Kidney (tissue), 14 donors: ENCODE data around the gene PPIB. TPM values are rescaled to one million over a fixed set of nuclear protein-coding genes. Genes with fewer than 3 reads are reported as not detected.

Experiments
- DNase-seq, 5 donors: peaks; one replicate each; pipeline ENCODE4 v3.0.0-alpha.2; 2013 to 2020
- FAIRE-seq: peaks from 2 replicates; lab custom pipeline; 2012; peaks lifted over from hg19 to GRCh38; lab: Jason Lieb, UNC
- H3K27ac ChIP-seq, 2 donors: one replicate each; pipeline ENCODE4 v1.7.0; 2013; ENCODE audit warnings: low read depth in 2 of 2, low read length in 2 of 2, inconsistent platforms in 1 of 2
- H3K27me3 ChIP-seq: one replicate; pipeline ENCODE4 v1.7.1; 2013; ENCODE audit warnings: low read length, inconsistent platforms; ENCODE audit not compliant: control insufficient read depth, insufficient read depth
- H3K36me3 ChIP-seq, 3 donors: one replicate each; pipeline versions ENCODE4 v1.7.0 to v1.7.1; 2013; ENCODE audit warnings: low read length in 3 of 3, control low read depth in 1 of 3, inconsistent platforms in 1 of 3; ENCODE audit not compliant: insufficient read depth in 3 of 3, control insufficient read depth in 2 of 3
- H3K4me1 ChIP-seq, 3 donors: one replicate each; pipeline versions ENCODE4 v1.7.0 to v1.7.1; 2013; ENCODE audit warnings: low read length in 3 of 3, inconsistent platforms in 1 of 3, low read depth in 1 of 3; ENCODE audit not compliant: control insufficient read depth in 2 of 3, insufficient read depth in 2 of 3
- H3K4me3 ChIP-seq, 3 donors: one replicate each; pipeline versions ENCODE4 v1.7.0 to v1.8.1; 2013; ENCODE audit warnings: low read length in 3 of 3, control low read depth in 1 of 3, inconsistent platforms in 1 of 3
- H3K9ac ChIP-seq, 3 donors: one replicate each; pipeline versions ENCODE4 v1.7.0 to v1.7.1; 2013; ENCODE audit warnings: low read length in 3 of 3, control low read depth in 1 of 3, inconsistent platforms in 1 of 3
- H3K9me3 ChIP-seq, 3 donors: one replicate each; pipeline versions ENCODE4 v1.7.0 to v1.7.1; 2013; ENCODE audit warnings: low read length in 3 of 3, control low read depth in 1 of 3, inconsistent platforms in 1 of 3; ENCODE audit not compliant: control insufficient read depth in 2 of 3, insufficient read depth in 1 of 3
- intact Hi-C: fragments of 100-400 bp; cut with DNase I; formaldehyde crosslinking; loops from one replicate; pipeline ENCODE4 v1.11.1; 2022
- polyA plus RNA-seq: library from polyadenylated mRNA; stranded (reverse); fragments of 350-450 nt; fragmentation: Illumina TruSeq; extraction: RNeasy Lipid Tissue Mini Kit (QIAGEN cat#74804); gene quantifications from one replicate; pipeline ENCODE4 v1.2.3, GENCODE V29; 2014; ENCODE audit warnings: low read depth, low replicate concordance; ENCODE audit not compliant: insufficient read depth
- total RNA-seq: library from RNA; stranded (reverse); fragmentation: NEBNext Ultra II Directional; extraction: Animal tissue kit (Norgen Biotek cat#: 25700); gene quantifications from one replicate; pipeline ENCODE4 v1.2.1, GENCODE V29; 2021
- TF ChIP-seq, protein P1 (sequence below): IDR thresholded peaks from 3 replicates; pipeline ENCODE4 v1.5.1; 2012; ENCODE audit warnings: mild to moderate bottlenecking, moderate library complexity, borderline replicate concordance; ENCODE audit not compliant: insufficient read depth; ENCODE audit errors: extremely low read depth
- donor health status: control.
- donor health status: control.
- donor health status: control.
- donor health status: control.
- donor health status: control.
- donor health status: DM: yes; HTN: yes; CAD: no.
- donor health status: Normal renal cell carcinoma (clear cell type).

Gene PPIB
- total and polyA plus RNA-seq, 2 donors from 2014 or later = 484 to 705 TPM

DNA sequence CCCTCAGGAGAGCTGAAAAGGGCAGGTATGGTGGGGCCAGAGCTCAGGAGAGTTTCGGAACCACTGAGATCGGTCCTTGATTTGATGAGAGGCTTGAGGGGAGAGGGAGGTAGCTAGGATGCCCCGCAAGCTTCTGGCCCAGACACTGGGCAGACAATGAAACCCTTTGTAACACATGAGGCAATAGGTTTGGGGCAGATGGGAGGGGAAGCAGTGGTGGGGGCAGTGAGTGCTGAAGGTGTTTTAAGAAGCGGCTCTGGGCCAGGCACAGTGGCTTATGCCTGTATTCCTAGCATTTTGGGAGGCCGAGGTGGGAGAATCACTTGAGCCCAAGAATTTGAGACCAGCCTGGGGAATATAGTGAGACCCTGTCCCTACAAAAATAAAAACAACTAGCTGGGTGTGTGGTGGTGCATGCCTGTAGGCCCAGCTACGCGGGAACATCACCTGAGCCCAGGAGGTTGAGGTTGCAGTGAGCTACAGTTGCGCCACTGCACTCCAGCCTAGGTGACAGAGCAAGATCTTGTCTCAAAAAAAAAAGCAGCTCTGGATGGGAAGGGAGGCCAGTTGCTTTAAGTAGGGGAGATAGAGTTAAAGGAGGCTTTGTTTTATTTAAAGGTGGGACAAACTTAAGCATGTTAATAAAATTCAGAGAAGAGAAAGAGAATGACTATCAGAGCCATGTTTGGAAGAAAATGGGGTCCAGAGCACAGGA is 20.9 kb downstream of the PPIB start:
- peaks cover 0 to 23% (median 16%) of the 10 kb centered on the region in 3 donors for H3K36me3 ChIP-seq
- DNase-seq = no peak
- H3K9ac ChIP-seq = no peak overlapping the region
- H3K4me3 ChIP-seq = no peak overlapping the region
- TF ChIP-seq, protein P1, sequence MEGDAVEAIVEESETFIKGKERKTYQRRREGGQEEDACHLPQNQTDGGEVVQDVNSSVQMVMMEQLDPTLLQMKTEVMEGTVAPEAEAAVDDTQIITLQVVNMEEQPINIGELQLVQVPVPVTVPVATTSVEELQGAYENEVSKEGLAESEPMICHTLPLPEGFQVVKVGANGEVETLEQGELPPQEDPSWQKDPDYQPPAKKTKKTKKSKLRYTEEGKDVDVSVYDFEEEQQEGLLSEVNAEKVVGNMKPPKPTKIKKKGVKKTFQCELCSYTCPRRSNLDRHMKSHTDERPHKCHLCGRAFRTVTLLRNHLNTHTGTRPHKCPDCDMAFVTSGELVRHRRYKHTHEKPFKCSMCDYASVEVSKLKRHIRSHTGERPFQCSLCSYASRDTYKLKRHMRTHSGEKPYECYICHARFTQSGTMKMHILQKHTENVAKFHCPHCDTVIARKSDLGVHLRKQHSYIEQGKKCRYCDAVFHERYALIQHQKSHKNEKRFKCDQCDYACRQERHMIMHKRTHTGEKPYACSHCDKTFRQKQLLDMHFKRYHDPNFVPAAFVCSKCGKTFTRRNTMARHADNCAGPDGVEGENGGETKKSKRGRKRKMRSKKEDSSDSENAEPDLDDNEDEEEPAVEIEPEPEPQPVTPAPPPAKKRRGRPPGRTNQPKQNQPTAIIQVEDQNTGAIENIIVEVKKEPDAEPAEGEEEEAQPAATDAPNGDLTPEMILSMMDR = no peak
- H3K9me3 ChIP-seq = no peaks in the 10 kb centered on the region
- H3K27me3 ChIP-seq = no peaks in the 10 kb centered on the region
- FAIRE-seq = no peak
- intact Hi-C loops = no loop called here
- no peaks in the 10 kb centered on the region for H3K4me1 ChIP-seq
- no peak overlapping the region for H3K27ac ChIP-seq

DNA sequence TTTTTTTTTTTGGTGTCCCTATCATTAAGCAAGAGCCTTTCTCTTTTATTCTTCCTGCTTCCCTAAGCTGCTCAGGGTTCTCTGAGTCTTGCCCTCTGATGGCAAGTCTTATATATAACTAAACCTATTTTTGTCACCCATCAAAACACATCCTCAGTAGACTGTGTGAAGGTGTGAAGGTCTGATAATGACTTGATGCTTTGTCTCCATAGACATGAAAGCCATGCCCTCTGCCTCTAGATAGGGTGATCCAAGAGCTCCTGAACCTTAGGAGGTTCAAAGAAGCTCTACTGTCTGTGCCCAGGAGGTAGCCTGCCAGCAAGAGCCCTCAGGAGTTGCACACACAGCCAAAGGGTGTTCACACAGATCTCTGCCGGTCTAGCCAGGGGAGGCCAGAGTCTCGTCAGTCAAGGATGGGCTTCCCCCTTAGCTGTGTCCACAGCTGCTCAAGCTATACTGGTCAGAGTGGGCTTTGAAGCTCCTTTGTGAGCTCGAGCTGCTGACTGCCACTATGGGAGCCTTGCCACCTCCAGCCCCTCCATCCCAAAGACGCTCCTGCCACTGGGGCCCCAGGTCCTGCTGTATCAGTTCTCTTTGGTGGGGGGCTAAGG is 24.4 kb downstream of the PPIB start:
- H3K27ac ChIP-seq = no peak overlapping the region
- peaks cover 0 to 39% (median 35%) of the 10 kb centered on the region in 3 donors for H3K36me3 ChIP-seq
- TF ChIP-seq, protein P1 = no peak
- no peaks in the 10 kb centered on the region for H3K9me3 ChIP-seq
- no peaks in the 10 kb centered on the region for H3K27me3 ChIP-seq
- peak in 1 of 5 donors; percentile 28 for DNase-seq
- H3K4me1 ChIP-seq = no peaks in the 10 kb centered on the region
- no peak overlapping the region for H3K4me3 ChIP-seq
- H3K9ac ChIP-seq = no peak overlapping the region
- FAIRE-seq = no peak
- intact Hi-C loops = no loop called here

DNA sequence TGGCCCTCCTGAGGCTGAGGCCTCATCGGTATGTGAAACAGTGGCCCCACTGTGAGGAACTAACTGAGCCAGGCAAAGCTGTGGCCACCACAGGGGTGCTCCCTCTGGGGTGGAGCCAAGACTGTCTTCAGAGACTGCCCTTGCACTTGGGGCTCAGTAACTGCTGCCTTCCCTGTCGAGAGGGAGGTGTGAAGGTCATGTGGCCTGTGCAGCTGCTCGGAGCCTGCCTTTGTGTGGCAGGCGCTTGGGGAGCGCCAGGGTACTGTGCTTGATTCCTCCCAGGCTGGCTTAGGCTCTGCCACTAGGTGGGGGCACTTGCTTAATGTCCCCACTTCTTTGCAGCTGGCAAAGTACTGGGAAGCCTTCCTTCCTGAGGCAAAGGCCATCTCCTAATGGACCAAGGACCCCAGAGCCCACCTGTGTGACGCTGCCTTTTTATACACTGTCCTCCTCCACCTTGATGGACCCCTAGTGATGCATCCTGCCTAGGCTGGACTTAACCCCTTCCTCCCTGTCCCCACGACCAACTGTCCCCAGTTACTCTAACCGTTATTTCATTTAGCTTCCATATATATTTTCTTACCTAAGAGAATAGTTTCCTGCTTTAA is 25.5 kb downstream of the PPIB start:
- Histone ChIP-seq H3K4me3 (no peak overlapping the region), H3K36me3 (peaks cover 0 to 38% (median 35%) of the 10 kb centered on the region in 3 donors)
- TF ChIP-seq, protein P1 = no peak

More for the DNA sequence above, 25.5 kb downstream of the PPIB start:
- intact Hi-C loops = no loop called here
- DNase-seq = no peak
- Histone ChIP-seq H3K27me3 (no peaks in the 10 kb centered on the region), H3K4me1 (no peaks in the 10 kb centered on the region), H3K27ac (no peak overlapping the region), H3K9ac (no peak overlapping the region), H3K9me3 (no peaks in the 10 kb centered on the region)
- no peak for FAIRE-seq
